ENCODE measurements around the gene DTX1.

GRCh38 chr12:113027726-113028125 lies 28.8 kb upstream of the DTX1 start:
- TF ChIP-seq POLR2A (IDR thresholded peaks at IDR 0.05) (no peak), EP300 (IDR thresholded peaks at IDR 0.05) (no peak)
- TF ChIP-seq, protein P1, sequence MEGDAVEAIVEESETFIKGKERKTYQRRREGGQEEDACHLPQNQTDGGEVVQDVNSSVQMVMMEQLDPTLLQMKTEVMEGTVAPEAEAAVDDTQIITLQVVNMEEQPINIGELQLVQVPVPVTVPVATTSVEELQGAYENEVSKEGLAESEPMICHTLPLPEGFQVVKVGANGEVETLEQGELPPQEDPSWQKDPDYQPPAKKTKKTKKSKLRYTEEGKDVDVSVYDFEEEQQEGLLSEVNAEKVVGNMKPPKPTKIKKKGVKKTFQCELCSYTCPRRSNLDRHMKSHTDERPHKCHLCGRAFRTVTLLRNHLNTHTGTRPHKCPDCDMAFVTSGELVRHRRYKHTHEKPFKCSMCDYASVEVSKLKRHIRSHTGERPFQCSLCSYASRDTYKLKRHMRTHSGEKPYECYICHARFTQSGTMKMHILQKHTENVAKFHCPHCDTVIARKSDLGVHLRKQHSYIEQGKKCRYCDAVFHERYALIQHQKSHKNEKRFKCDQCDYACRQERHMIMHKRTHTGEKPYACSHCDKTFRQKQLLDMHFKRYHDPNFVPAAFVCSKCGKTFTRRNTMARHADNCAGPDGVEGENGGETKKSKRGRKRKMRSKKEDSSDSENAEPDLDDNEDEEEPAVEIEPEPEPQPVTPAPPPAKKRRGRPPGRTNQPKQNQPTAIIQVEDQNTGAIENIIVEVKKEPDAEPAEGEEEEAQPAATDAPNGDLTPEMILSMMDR (IDR thresholded peaks at IDR 0.05), result no peak

Measured in tibial nerve (tissue), 4 donors.